Non-pigmented ciliary epithelial cell (primary cell): Measurements from ENCODE around the gene ASCL2.

Experiments used
- DNase-seq: peaks from one replicate; pipeline ENCODE4 v3.0.0-alpha.2; 2010; ENCODE audit warnings: low read depth

The ASCL2 gene

DNA sequence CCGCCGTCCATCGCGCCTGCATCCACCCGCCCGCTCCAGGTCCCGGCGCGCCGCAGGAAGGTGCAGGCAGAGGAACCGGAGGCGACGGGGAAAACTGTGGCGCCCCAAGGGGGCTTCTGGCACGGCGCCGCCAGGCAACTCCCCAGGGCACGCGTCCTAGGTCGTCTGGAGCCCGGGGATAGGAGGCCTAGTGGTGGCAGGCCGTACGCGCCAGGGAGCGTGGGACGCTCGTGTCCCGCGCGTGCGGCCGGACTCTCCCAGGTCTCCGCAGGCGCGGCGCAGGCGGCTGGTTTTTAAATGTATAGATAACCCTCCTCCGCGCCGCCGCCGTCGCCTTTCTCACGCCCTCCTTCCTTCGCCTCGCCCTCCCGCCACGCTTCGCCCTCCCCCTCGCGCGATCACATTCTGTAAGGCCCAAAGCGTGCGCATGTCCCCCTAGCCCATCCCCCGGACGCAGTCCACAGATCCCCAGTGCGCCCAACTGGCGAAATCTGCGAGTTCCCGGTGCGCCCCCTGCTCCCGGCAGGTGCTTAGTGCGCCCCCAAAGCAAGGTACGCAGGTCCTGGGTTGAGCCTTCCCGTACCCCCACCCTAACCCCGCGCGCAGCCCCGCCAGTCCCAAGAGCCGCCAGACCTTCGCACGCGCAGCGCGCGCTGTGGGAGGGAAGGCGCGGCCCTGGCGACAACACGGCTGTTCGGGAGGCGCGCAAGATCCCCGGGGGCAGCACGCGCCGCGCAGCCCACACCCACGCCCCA lies at the start of gene ASCL2:
Gene ASCL2, minus strand, starts transcription at position 267 of the 755 bp plus-strand sequence. Its CDS starts 256 bp downstream, at position 11.
- DNase-seq: no peak

GRCh38 chr11:2319791-2320472 lies 49.5 kb upstream of the ASCL2 start:
- no peak for DNase-seq

GRCh38 chr11:2318707-2319106 lies 48.3 kb upstream of the ASCL2 start:
- no peak for DNase-seq

DNA sequence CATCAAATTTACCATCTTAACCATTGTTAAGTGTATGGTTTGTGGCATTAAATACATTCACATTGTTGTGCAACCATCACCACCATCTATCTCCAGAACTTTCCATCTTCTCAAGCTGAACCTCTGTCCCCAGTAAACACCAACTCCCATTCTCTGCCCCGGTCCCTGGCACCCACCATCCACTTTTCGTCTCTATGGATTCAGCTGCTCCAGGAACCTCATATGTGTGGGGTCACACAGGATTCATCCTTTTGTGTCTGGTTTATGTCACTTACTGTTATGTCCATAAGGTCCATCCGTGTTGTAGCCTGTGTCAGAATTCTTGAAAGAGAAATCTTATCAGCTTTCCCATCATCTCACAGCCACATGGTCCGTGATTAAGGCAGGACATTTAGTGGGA lies 47.7 kb upstream of the ASCL2 start:
- no peak for DNase-seq

- DNase-seq: no peak
These were observed 47.1 kb upstream of the ASCL2 start for GRCh38 chr11:2317354-2318050.

- no peak for DNase-seq
These were observed 46.5 kb upstream of the ASCL2 start for GRCh38 chr11:2316963-2317244.

DNA sequence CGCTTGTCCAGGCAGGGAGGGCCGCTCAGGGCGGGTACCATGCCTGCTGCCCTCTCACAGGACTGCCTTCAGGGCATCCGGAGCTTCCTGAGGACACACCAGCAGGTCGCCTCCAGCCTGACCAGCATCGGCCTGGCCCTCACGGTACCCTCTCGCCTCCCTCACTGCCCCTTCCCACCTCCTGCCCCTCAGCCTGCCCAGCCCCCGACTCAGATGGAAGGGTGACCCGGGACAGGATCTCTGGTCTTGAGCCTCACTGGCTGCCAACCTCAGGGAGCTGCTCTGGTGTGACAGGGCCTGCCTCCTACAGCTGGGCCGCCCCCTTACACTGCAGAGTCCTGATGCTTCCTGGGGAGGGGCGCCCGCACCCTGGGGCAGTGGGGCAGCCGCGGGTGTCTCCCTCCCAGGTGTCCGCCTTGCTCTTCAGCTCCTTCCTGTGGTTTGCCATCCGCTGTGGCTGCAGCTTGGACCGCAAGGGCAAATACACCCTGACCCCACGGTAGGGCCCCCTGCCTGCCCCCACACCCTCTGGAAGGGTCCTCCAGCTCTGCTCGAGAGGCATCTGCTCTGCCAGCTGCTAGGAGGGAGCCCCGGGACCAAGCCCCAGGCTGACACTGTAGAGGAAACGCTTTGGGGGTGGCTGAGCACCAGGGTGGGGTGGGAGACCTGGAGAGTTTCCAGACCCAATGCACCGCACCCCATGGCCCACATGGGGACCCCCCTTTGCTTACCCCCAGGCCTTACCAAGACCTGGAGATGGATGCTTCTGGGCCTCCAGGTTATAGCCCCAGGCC lies 46.0 kb upstream of the ASCL2 start:
- DNase-seq: no peak

DNA sequence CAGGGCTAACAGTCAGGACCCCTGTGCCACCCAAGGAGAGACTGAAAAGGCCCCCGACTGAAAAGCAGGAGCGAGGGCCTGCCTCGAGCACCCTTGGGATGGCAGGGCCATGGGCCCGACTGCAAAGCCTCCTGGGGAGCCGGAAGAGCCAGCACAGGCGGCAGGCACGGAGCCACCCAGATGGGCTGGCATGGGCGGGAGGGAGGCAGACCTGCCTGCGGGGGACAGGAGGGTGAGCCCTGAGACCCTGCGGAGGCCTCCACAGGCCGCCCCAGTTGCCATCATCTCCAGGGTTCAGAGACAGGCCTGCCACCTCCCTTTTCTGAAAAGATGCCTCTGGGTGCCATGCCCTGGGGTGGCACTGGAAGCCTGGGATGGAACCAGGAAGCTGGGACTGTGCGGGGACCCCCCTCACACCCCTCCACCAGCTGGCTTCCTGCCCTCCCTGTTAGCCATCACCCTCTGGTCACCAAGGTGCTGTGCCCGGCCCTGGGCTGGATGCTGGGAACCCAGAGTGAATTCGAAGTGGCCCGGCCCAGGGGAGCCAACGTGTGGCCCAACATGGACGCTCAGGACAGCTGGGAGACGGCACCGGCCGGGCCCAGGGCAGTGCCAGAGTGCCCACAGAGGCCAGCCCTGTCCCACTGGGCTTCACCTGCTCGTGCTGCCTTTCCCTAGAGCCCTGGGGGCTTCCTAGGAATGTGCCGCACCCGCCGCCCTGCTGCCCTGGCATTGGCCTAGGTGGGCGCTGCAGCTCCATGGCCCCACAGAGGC lies 45.2 kb upstream of the ASCL2 start:
- no peak for DNase-seq

DNA sequence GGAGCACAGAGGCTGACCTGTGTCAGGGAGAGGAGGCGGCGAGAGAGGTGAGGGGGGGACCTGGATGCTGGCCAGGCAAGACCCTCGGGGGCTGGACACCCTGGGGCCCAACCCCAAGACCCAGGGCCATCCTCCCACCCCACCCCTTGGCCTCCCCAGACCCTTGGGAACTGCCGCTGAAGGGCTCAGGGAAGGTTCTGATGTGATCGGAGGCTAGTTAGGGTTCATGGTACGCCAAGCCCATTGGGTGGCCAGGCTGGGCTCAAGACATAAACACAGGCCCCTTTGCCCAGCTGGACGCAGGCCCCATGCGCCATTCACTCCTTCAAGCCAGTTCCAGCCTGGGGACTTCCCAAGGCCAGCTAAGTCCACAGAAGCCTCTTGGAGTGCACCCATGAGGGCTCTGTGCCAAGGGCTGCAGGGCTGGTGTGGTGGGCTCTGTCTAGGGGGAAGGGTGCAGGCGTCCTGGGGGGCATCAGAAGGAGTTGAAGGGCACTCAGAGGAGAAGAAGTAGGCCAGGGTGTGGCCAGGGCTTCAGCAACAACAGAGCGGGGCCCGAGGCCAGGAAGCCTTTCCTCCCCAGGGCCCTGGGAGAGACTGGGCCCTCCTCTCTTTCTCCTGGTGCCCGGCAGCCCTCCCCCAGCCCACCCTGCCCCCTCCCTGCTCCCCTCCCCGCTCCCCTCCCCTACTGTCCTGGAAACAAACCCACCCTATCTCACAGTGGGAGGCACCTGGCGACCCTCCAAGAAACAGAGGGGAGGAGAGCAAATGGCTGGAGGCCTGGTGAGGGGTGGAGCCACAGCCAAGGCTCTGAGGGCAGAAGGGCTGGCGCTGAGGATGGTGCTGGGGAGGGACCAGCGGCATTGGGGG lies 44.4 kb upstream of the ASCL2 start:
- no peak for DNase-seq

- no peak for DNase-seq
These were observed 43.7 kb upstream of the ASCL2 start for GRCh38 chr11:2314136-2314524.

- DNase-seq: no peak
These were observed 42.9 kb upstream of the ASCL2 start for GRCh38 chr11:2313051-2313951.

DNA sequence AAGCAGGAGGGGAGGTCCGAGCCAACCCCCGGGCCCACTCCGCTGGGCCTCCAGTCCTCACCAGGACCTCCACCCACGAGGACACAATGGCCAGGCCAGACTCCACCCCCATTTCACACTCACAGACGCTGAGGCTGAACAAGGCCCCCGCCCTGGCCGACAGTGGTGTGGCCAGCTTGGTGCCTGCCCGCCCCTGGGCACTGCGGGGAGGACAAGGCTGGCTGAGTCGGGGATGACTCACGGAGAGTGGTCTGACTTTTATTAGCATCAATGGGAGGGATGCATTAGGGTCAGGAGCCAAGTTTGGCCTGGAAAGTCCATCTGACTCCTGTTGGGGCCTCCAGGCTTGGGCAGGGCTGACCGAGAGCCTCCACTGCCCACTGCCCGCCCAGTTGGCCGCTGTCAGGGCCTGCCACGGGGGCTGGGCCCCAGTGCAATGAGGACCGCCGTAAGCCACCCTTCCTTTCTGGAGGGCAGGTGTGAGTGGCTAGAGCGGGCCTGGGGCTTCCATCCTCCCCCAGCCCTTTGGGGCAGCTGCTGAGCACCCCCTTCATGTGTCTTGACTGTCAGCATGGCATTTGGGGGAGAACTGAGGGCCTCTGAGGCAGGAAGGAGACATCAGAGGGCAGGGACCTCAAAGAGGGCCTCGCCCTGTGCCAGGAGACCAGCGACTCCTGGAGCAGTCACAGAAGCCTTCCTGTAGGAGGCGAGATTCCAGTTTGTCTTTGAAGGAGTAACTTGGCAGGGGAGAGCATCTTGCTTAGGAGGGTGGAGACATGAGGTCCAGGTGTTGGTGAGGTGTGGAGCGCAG lies 42.0 kb upstream of the ASCL2 start:
- DNase-seq: no peak

DNA sequence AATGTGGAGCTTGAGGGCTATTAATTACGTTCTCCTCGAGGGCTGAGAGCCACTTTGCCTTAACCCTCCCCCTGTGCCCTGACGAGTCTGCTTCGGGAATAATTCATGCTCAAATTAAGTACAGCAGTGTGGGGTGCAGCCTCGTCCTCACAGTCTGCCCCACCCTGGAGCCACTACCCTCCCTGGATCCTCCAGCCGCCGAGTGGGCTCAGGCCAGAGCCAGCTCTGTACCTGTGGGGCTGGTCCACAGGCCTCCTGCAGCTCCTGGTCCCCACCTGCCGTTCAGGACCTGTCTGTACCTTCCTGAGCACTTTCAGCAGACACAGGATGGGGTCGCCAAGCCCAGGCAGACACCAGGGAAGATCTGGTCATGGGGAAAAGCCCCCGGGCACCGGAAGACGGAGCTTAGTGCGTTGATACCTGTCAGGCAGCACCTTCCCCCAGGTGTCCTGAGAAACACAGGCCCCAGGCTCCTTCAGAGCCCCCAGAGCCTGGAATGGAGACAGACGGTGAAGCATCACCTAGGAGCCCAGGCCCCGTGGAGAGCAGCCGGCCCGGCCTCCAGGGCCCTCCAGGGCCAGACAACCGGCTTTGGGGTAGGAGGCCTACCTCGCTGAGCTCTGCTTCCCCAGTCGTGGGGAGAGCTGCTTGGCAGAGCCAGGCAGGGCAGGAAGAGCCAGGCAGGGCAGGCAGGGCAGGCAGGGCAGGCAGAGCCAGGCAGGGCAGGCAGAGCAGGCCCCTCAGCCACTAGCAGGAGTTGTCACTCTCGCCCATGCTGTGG lies 41.2 kb upstream of the ASCL2 start:
- DNase-seq: no peak

DNA sequence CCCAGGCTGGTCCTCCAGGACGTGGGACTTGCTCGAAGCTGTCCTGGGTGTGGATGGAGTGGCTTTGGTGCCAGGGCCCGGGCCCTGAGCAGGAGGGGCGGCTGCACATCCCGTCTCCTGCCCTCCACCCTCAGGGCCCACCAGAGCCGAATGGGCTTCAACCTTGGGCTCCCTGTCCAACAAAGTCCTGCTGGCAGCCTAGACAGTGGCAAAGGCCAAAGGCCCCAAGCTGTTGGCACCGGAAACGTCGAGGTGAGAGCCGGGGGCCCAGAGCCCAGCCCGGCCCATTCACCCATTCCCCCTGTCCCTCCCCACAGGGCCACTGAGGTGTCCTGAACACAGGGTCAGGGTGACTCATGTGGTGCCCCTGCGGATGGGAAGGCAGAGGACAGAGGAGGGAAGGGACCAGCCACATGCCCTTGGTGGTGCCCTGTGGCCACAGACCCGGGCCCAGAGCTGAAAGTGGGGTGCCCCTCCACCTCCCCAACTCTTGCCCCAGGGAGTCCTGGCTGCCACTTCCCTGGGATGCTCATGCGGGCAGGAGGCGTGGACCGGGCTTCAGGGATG lies 40.5 kb upstream of the ASCL2 start:
- no peak for DNase-seq

DNA sequence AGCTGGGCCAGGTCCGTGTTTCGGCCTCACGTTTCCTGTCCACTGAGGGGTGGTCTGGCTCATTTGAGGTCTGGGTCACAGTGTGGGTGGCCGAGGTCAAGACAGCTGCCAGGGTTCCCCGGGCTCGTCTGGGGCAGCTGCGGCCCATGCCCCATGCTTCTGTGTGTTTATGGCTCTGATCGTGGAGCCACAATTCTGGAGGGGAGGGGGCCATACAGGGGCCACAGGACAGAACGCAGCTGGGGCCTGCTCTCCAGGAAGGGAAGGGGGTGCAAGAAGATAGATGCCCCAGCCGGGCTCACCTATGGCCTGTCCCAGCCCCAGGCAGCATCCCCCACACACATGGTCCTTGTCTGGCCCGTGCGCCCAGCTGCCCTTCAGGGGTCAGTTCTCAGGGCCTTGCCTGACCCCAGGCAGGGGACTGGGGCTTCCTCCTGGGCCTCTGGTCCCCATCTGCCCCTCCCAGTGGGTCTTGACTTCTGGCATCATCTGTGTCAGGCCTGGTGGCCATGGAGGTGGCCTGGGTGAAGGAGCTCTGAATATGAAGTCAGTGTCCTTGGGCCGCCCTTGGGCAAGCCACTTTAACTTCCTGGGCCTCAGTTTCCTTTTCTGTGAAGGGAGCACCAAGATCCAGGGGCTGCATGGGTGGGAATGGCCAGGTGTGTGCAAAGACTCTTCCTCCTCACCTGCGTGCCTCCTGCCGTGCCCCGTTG lies 39.8 kb upstream of the ASCL2 start:
- no peak for DNase-seq

GRCh38 chr11:2309251-2310072 lies 39.1 kb upstream of the ASCL2 start:
- DNase-seq: no peak
